ENCODE measurements around the gene MAK. TPM values are rescaled to one million over a fixed set of nuclear protein-coding genes. Genes with fewer than 3 reads are reported as not detected.
"Not testable (repeated sequence)": the region's sequence is repeated elsewhere in the genome, so short reads cannot be mapped to it uniquely, and the experiment has no call there.

MAK gene
- total and polyA plus RNA-seq, 2 experiments from 2014 or later: 0.35 to 1.6 TPM

DNA sequence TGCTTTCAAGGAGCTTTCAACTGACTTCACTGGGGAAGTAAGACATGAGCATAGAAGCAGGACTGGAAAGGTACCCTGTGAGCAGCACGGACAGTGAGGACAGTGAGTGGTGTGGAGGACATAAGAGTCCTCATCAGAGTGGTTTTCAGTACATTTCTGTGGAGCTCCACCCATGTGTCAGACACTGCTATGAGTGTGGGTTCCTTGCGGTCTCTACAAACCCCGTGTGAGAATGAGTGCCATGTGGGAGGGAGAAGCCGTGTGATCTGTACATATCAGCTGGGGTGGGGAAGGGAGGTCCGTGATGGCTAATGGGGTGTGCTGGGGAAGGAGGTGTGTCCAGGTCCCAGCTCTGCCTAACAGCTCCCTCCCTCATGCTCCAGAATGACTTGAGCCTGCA lies 86.6 kb downstream of the MAK start:
- H3K9me3 Mint-ChIP-seq; H2AFZ ChIP-seq; H3K27ac ChIP-seq (ENCODE audit: low read depth); H3K4me2 ChIP-seq; H3F3A ChIP-seq (replicated peaks; ENCODE audit: low read depth); H3K9me2 ChIP-seq (ENCODE audit: insufficient read depth); H3K4me3 ChIP-seq; ATAC-seq; H3K4me3 Mint-ChIP-seq; H3K27ac Mint-ChIP-seq; DNase-seq (ENCODE audit: low spot score); H3K27me3 Mint-ChIP-seq (ENCODE audit: insufficient read depth, low read depth, poor library complexity); H3K27me3 ChIP-seq (ENCODE audit: insufficient read depth): not testable (repeated sequence)
- H3K79me2 ChIP-seq (replicated peaks; ENCODE audit: insufficient read depth): peaks cover 87% of the 10 kb centered on the region
- H3K4me1 ChIP-seq (ENCODE audit: insufficient read depth): peaks cover 15% of the 10 kb centered on the region
- H4K20me1 ChIP-seq (replicated peaks; ENCODE audit: insufficient read depth): peaks cover 29% of the 10 kb centered on the region
- peaks cover 27% of the 10 kb centered on the region for H3K36me3 ChIP-seq (ENCODE audit: insufficient read depth)
- H3K36me3 Mint-ChIP-seq (ENCODE audit: low read depth): peaks cover 66% of the 10 kb centered on the region
- H3K4me1 Mint-ChIP-seq: peaks cover 16% of the 10 kb centered on the region

DNA sequence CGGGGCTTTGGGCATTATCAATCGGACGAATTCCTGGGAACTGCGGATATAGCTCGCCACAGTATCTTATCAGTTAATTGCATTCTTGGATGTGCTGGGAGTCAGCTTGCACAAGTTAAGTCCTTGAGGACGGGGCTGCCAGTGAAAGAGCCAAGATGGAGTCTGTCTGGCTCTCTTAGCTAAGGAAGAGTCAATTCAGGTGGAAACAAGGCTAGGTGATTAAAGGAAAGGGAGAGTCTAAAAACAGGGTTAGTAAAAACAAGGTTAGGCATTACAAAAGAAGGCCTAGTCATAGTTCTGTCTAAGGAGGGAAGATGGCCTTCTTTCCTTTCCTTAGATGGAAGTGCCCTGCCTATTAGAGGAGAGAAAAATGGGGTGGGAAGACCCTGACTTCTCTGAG lies 87.8 kb downstream of the MAK start:
- H3K9me2 ChIP-seq (ENCODE audit: insufficient read depth); H3K27me3 ChIP-seq (ENCODE audit: insufficient read depth); DNase-seq (ENCODE audit: low spot score); H3K4me3 Mint-ChIP-seq; H3K27me3 Mint-ChIP-seq (ENCODE audit: insufficient read depth, low read depth, poor library complexity); H3K9me3 Mint-ChIP-seq; ATAC-seq; H3K4me2 ChIP-seq; H3K4me3 ChIP-seq; H2AFZ ChIP-seq: not testable (repeated sequence)
- Histone ChIP-seq H4K20me1 (replicated peaks; ENCODE audit: insufficient read depth) (peaks cover 28% of the 10 kb centered on the region), H3K4me1 (ENCODE audit: insufficient read depth) (peaks cover 19% of the 10 kb centered on the region), H3K36me3 (ENCODE audit: insufficient read depth) (peaks cover 15% of the 10 kb centered on the region), H3K79me2 (replicated peaks; ENCODE audit: insufficient read depth) (peaks cover 79% of the 10 kb centered on the region), H3K27ac (ENCODE audit: low read depth) (peak overlapping the region; percentile 72; the same call in 1 of the 2 replicates), H3F3A (replicated peaks; ENCODE audit: low read depth) (peaks cover 13% of the 10 kb centered on the region)
- Mint-ChIP-seq H3K4me1 (peaks cover 19% of the 10 kb centered on the region), H3K36me3 (ENCODE audit: low read depth) (peaks cover 54% of the 10 kb centered on the region), H3K27ac (peak overlapping the region; percentile 74)

DNA sequence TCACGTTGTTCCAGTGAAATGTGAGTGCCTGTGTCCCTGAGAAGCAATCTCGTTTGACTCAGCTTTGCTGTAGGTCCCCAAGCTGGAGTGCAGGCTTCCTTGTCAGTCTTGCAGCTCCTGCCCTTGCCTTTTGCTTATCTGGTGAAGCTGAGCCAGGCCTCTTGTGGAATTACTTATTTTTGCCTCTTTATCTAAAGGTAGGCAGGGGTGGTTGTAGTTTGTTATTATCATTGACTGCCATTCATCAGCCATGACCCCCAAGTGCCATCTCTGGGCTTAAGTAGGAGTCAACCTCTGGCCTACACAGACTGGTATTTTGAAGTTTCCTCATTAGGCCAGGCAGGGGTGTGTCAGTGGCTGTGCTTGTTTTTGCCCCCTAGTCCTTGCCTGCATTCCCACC lies 88.6 kb downstream of the MAK start:
- H3K27me3 ChIP-seq (ENCODE audit: insufficient read depth): no peaks in the 10 kb centered on the region
- H3K4me1 ChIP-seq (ENCODE audit: insufficient read depth): peaks cover 28% of the 10 kb centered on the region
- H3K27ac ChIP-seq (ENCODE audit: low read depth): peak overlapping the region; percentile 80; the same call in 1 of the 2 replicates
- 0 out of 3 replicates have a peak overlapping the region, but pooled peaks have one; percentile 96 for H3K4me3 Mint-ChIP-seq
- peaks cover 18% of the 10 kb centered on the region for H3F3A ChIP-seq (replicated peaks; ENCODE audit: low read depth)
- no peaks in the 10 kb centered on the region for H3K9me3 Mint-ChIP-seq
- peaks cover 45% of the 10 kb centered on the region for H3K36me3 Mint-ChIP-seq (ENCODE audit: low read depth)
- ATAC-seq (no peak), DNase-seq (ENCODE audit: low spot score) (no peak)
- peaks cover 71% of the 10 kb centered on the region for H3K79me2 ChIP-seq (replicated peaks; ENCODE audit: insufficient read depth)
- no peaks in the 10 kb centered on the region for H3K9me2 ChIP-seq (ENCODE audit: insufficient read depth)
- H3K27me3 Mint-ChIP-seq (ENCODE audit: insufficient read depth, low read depth, poor library complexity): peaks cover 8% of the 10 kb centered on the region
- H2AFZ ChIP-seq: no peak overlapping the region
- H3K4me2 ChIP-seq: peak overlapping the region; percentile 98; the same call in 1 of the 2 replicates
- H3K4me3 ChIP-seq: peak overlapping the region; percentile 100; the same call in 1 of the 2 replicates
- peaks cover 27% of the 10 kb centered on the region for H3K4me1 Mint-ChIP-seq
- H3K36me3 ChIP-seq (ENCODE audit: insufficient read depth): peaks cover 14% of the 10 kb centered on the region; the same call in 1 of the 2 replicates
- peak overlapping the region; percentile 32; the same call in 1 of the 2 replicates for H3K27ac Mint-ChIP-seq
- peaks cover 22% of the 10 kb centered on the region; the same call in 1 of the 2 replicates for H4K20me1 ChIP-seq (replicated peaks; ENCODE audit: insufficient read depth)
- TF ChIP-seq EZH2 (IDR thresholded peaks at IDR 0.05; ENCODE audit: low read depth, unreplicated experiment) (no peak), CREB1 (CRISPR knock-in tag; IDR thresholded peaks at IDR 0.05; ENCODE audit: low read depth) (no peak), ZNF331 (CRISPR knock-in tag; IDR thresholded peaks at IDR 0.05; ENCODE audit: low read depth) (no peak), EZH2phosphoT487 (IDR thresholded peaks at IDR 0.05; ENCODE audit: unreplicated experiment) (no peak)
- TF ChIP-seq, protein P1, sequence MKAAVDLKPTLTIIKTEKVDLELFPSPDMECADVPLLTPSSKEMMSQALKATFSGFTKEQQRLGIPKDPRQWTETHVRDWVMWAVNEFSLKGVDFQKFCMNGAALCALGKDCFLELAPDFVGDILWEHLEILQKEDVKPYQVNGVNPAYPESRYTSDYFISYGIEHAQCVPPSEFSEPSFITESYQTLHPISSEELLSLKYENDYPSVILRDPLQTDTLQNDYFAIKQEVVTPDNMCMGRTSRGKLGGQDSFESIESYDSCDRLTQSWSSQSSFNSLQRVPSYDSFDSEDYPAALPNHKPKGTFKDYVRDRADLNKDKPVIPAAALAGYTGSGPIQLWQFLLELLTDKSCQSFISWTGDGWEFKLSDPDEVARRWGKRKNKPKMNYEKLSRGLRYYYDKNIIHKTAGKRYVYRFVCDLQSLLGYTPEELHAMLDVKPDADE (IDR thresholded peaks at IDR 0.05): no peak
- TF ChIP-seq, protein P2, sequence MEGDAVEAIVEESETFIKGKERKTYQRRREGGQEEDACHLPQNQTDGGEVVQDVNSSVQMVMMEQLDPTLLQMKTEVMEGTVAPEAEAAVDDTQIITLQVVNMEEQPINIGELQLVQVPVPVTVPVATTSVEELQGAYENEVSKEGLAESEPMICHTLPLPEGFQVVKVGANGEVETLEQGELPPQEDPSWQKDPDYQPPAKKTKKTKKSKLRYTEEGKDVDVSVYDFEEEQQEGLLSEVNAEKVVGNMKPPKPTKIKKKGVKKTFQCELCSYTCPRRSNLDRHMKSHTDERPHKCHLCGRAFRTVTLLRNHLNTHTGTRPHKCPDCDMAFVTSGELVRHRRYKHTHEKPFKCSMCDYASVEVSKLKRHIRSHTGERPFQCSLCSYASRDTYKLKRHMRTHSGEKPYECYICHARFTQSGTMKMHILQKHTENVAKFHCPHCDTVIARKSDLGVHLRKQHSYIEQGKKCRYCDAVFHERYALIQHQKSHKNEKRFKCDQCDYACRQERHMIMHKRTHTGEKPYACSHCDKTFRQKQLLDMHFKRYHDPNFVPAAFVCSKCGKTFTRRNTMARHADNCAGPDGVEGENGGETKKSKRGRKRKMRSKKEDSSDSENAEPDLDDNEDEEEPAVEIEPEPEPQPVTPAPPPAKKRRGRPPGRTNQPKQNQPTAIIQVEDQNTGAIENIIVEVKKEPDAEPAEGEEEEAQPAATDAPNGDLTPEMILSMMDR (conservative IDR thresholded peaks at IDR 0.05; ENCODE audit: low read depth in 2 of 2): no peak
- TF ChIP-seq, protein P3, sequence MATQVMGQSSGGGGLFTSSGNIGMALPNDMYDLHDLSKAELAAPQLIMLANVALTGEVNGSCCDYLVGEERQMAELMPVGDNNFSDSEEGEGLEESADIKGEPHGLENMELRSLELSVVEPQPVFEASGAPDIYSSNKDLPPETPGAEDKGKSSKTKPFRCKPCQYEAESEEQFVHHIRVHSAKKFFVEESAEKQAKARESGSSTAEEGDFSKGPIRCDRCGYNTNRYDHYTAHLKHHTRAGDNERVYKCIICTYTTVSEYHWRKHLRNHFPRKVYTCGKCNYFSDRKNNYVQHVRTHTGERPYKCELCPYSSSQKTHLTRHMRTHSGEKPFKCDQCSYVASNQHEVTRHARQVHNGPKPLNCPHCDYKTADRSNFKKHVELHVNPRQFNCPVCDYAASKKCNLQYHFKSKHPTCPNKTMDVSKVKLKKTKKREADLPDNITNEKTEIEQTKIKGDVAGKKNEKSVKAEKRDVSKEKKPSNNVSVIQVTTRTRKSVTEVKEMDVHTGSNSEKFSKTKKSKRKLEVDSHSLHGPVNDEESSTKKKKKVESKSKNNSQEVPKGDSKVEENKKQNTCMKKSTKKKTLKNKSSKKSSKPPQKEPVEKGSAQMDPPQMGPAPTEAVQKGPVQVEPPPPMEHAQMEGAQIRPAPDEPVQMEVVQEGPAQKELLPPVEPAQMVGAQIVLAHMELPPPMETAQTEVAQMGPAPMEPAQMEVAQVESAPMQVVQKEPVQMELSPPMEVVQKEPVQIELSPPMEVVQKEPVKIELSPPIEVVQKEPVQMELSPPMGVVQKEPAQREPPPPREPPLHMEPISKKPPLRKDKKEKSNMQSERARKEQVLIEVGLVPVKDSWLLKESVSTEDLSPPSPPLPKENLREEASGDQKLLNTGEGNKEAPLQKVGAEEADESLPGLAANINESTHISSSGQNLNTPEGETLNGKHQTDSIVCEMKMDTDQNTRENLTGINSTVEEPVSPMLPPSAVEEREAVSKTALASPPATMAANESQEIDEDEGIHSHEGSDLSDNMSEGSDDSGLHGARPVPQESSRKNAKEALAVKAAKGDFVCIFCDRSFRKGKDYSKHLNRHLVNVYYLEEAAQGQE (IDR thresholded peaks at IDR 0.05; ENCODE audit: unreplicated experiment): no peak
